ENCODE measurements around the gene NEK8.

GRCh38 chr17:28714281-28714680 lies 14.3 kb upstream of the NEK8 start:
- TF ChIP-seq EP300 (IDR thresholded peaks at IDR 0.05) (no peak), CTCF (IDR thresholded peaks at IDR 0.05) (no peak), POLR2A (IDR thresholded peaks at IDR 0.05) (no peak), POLR2AphosphoS5 (IDR thresholded peaks at IDR 0.05) (no peak)

Measured in upper lobe of left lung (tissue), 4 donors.